ENCODE results near the gene SELENON. TPM values are rescaled to one million over a fixed set of nuclear protein-coding genes. Genes with fewer than 3 reads are reported as not detected.
A peak's percentile ranks its signal among the peaks of the same experiment; 100 is the strongest.

The SELENON gene
- total RNA-seq, 1 experiment from 2014 or later, result 40.6 TPM

GRCh38 chr1:25861316-25862286 is 61.6 kb downstream of the SELENON start:
- intact Hi-C loops (cut with micrococcal nuclease; ENCODE audit: unreplicated experiment), result no loop called here
- H3K27ac Mint-ChIP-seq (ENCODE audit: unreplicated experiment), result no peak overlapping the region
- no peaks in the 10 kb centered on the region for H3K27me3 Mint-ChIP-seq (ENCODE audit: unreplicated experiment)
- DNase-seq, result no peak
- peaks cover 15% of the 10 kb centered on the region for H3K4me1 Mint-ChIP-seq (ENCODE audit: low read depth, unreplicated experiment)
- peaks cover 31% of the 10 kb centered on the region for H3K36me3 Mint-ChIP-seq (ENCODE audit: insufficient read depth, unreplicated experiment)
- no peak for TF ChIP-seq CTCF (IDR thresholded peaks at IDR 0.05; ENCODE audit: unreplicated experiment)
- no TSS peak for BruUV-seq (replicated peaks)
- H3K9me3 Mint-ChIP-seq (ENCODE audit: low read depth, unreplicated experiment), result no peaks in the 10 kb centered on the region
- CTCF ChIA-PET, result no interaction called here
- peak overlapping the region; percentile 27 for H3K4me3 Mint-ChIP-seq (ENCODE audit: low read depth, unreplicated experiment)

DNA sequence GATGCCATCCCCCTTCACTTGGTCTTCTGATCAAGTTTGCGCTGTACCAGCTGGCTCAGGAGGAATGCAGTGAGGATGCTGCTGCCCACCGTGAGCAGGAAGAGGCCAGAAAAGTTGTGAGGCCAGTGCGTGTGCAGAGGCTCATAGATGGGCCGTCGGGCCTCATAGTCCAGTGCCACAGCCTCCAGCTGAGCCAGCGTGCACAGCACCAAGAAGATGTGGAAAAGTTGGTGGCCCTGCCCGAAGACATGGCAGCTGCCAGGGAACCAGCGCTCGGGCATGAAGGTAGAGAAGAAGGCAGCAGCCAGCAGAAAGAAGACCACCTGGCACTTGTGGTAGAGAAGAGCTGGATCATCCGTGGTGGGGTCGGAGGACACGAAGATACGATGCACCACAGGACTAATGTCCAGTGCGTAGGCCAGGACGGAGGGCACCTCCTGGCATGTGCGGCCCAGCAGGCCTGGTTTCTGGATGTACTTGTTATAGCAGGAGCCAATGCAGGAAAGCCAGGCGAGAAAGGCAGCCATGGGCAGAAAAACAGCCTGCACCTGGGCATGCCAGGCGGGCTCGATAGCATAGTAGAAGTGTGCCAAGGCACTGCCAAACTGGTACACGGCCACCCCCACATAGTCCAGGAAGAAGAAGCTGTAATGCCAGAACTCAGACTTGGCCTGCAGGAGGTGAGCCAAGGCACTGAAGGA is 62.9 kb downstream of the SELENON start:
- H3K36me3 Mint-ChIP-seq (ENCODE audit: insufficient read depth, unreplicated experiment), result peaks cover 37% of the 10 kb centered on the region
- H3K27me3 Mint-ChIP-seq (ENCODE audit: unreplicated experiment), result no peaks in the 10 kb centered on the region
- peaks cover 19% of the 10 kb centered on the region for H3K4me1 Mint-ChIP-seq (ENCODE audit: low read depth, unreplicated experiment)
- no peak overlapping the region for H3K27ac Mint-ChIP-seq (ENCODE audit: unreplicated experiment)
- CTCF ChIA-PET, result no interaction called here
- intact Hi-C loops (cut with micrococcal nuclease; ENCODE audit: unreplicated experiment), result no loop called here
- no peak overlapping the region for H3K4me3 Mint-ChIP-seq (ENCODE audit: low read depth, unreplicated experiment)
- H3K9me3 Mint-ChIP-seq (ENCODE audit: low read depth, unreplicated experiment), result no peaks in the 10 kb centered on the region
- BruUV-seq (replicated peaks), result no TSS peak
- TF ChIP-seq CTCF (IDR thresholded peaks at IDR 0.05; ENCODE audit: unreplicated experiment), result no peak
- DNase-seq, result no peak

GRCh38 chr1:25863486-25864262 is 63.7 kb downstream of the SELENON start:
- no peak for DNase-seq
- H3K9me3 Mint-ChIP-seq (ENCODE audit: low read depth, unreplicated experiment), result no peaks in the 10 kb centered on the region
- no peaks in the 10 kb centered on the region for H3K27me3 Mint-ChIP-seq (ENCODE audit: unreplicated experiment)
- H3K27ac Mint-ChIP-seq (ENCODE audit: unreplicated experiment), result no peak overlapping the region
- TF ChIP-seq CTCF (IDR thresholded peaks at IDR 0.05; ENCODE audit: unreplicated experiment), result no peak
- intact Hi-C loops (cut with micrococcal nuclease; ENCODE audit: unreplicated experiment), result no loop called here
- H3K4me1 Mint-ChIP-seq (ENCODE audit: low read depth, unreplicated experiment), result peaks cover 21% of the 10 kb centered on the region
- H3K4me3 Mint-ChIP-seq (ENCODE audit: low read depth, unreplicated experiment), result no peak overlapping the region
- BruUV-seq (replicated peaks), result no TSS peak
- H3K36me3 Mint-ChIP-seq (ENCODE audit: insufficient read depth, unreplicated experiment), result peaks cover 34% of the 10 kb centered on the region
- CTCF ChIA-PET, result no interaction called here

- intact Hi-C loops (cut with micrococcal nuclease; ENCODE audit: unreplicated experiment), result no loop called here
- peaks cover 30% of the 10 kb centered on the region for H3K36me3 Mint-ChIP-seq (ENCODE audit: insufficient read depth, unreplicated experiment)
- BruUV-seq (replicated peaks), result no TSS peak
- H3K27ac Mint-ChIP-seq (ENCODE audit: unreplicated experiment), result no peak overlapping the region
- no peak overlapping the region for H3K4me3 Mint-ChIP-seq (ENCODE audit: low read depth, unreplicated experiment)
- no peaks in the 10 kb centered on the region for H3K27me3 Mint-ChIP-seq (ENCODE audit: unreplicated experiment)
- no peaks in the 10 kb centered on the region for H3K9me3 Mint-ChIP-seq (ENCODE audit: low read depth, unreplicated experiment)
- DNase-seq, result no peak
- CTCF ChIA-PET, result interaction anchor here (0.6 to 1.1 kb wide), 2 partner anchors 11 to 1121 kb away, joined by 3 read pairs; partner anchors contain the start of gene PAQR7
- TF ChIP-seq CTCF (IDR thresholded peaks at IDR 0.05; ENCODE audit: unreplicated experiment), result no peak
- peaks cover 21% of the 10 kb centered on the region for H3K4me1 Mint-ChIP-seq (ENCODE audit: low read depth, unreplicated experiment)
Measured at GRCh38 chr1:25864434-25864833, 64.4 kb downstream of the SELENON start.

All from Calu3 (cell line).